Measurements from ENCODE around the gene PCSK2. TPM values are rescaled to one million over a fixed set of nuclear protein-coding genes. Genes with fewer than 3 reads are reported as not detected.

Gene PCSK2
- total RNA-seq, 2 experiments from 2014 or later: not detected

DNA sequence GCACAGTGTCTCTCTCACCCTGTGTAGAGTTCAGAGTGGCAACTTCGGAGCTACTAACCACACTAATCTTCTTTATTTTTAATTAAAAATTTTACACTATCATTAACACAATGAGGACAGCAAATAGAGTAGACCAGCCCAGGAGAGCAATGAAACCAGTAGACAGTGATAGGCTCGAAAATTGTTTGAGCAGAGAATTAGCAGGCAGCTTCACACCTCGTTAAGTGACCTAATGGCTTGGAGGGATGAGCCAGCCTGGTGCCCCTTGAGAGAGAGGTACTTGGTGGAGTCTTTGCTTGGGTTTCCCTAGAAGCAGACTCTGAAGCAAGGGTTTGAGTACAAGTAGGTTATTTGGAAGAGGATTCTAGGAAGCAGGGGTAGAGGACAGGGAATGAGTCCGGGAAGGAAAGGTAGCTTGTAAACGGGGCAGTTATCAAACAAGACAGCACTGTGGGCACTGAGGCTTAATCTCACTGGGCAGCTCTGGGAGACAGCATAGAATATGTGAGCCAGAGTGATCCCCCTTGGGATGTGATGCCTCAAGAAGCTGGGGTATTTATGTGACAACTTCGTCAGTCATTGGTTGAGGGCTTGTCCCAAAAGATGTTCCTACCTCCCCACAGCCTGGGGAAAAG, 146.1 kb downstream of the PCSK2 start:
- Mint-ChIP-seq H3K36me3 (ENCODE audit: low read depth) (no peaks in the 10 kb centered on the region), H3K27ac (no peak overlapping the region), H3K4me3 (no peak overlapping the region), H3K4me1 (no peaks in the 10 kb centered on the region), H3K9me3 (no peaks in the 10 kb centered on the region), H3K27me3 (no peaks in the 10 kb centered on the region)
- ChIA-PET POLR2A (no interaction called here), CTCF (no interaction called here)
- DNase-seq: no peak

DNA sequence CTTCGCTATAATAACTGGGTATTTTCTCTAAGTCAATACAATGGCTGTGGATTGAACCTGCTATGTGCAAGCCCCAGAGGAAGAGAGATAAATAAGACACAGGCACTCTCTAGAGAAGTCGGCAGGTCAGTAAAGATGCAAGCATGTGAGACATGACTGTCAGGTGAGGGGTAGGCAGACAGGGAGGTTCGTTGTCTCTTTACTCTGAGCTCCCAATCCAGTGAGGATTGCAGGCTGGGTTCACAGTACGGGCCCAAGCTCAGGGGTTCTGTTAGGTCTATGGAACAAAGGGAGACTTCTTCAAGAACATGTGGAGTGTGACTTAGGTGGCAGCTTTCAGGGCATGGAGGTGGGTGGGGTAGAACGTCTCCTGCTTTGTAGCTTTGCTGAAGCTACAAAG, 147.2 kb downstream of the PCSK2 start:
- ChIA-PET POLR2A (no interaction called here), CTCF (no interaction called here)
- H3K4me3 Mint-ChIP-seq: no peak overlapping the region
- no peaks in the 10 kb centered on the region for H3K27me3 Mint-ChIP-seq
- H3K9me3 Mint-ChIP-seq: no peaks in the 10 kb centered on the region
- no peak overlapping the region for H3K27ac Mint-ChIP-seq
- H3K36me3 Mint-ChIP-seq (ENCODE audit: low read depth): no peaks in the 10 kb centered on the region
- DNase-seq: no peak
- H3K4me1 Mint-ChIP-seq: no peaks in the 10 kb centered on the region

DNA sequence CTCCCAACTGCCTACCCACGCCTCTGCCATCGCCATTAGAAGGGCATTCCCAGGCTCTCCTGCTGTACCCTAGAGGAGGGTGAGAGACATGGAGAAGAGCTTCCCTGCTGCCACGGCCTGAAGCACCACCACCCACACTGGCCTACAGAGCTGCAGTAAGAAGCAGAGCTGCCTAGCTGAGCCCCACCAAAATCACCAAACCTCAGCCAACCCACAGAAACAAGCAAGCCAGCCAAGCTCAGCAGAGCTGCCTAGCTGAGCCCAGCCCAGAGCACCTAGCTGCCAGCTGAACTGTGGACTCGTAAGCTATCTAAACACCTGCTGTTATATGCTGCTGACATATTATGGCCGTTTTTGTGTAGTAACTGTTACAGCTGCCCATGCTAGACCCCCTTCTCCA, 149.2 kb downstream of the PCSK2 start:
- no peak for DNase-seq
- CTCF ChIA-PET: no interaction called here
- POLR2A ChIA-PET: no interaction called here
- Mint-ChIP-seq H3K4me1 (no peaks in the 10 kb centered on the region), H3K36me3 (ENCODE audit: low read depth) (no peaks in the 10 kb centered on the region), H3K9me3 (no peaks in the 10 kb centered on the region), H3K27ac (no peak overlapping the region), H3K27me3 (no peaks in the 10 kb centered on the region), H3K4me3 (no peak overlapping the region)

DNA sequence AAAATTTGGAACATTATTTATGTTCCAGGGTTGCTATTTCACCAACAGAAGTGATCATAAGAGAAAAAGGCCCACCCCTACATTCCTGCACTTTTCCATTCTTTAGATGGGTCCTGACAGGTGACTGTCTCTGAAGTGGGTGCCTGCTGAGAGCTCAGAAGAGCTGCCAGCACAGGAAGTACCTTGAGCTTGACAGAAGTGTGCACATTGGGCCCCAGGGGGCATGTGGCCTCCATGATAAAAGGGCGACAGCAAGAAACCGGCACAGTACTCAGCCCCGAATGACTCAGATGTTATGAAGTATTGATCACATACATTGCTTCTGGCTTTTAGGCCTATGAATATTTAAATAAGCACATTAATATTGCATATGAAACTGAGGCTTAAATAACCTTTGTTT, 150.4 kb downstream of the PCSK2 start:
- Mint-ChIP-seq H3K4me1 (no peaks in the 10 kb centered on the region), H3K9me3 (no peaks in the 10 kb centered on the region), H3K36me3 (ENCODE audit: low read depth) (no peaks in the 10 kb centered on the region), H3K27me3 (no peaks in the 10 kb centered on the region), H3K4me3 (no peak overlapping the region), H3K27ac (no peak overlapping the region)
- no peak for DNase-seq
- POLR2A ChIA-PET: no interaction called here
- CTCF ChIA-PET: no interaction called here

DNA sequence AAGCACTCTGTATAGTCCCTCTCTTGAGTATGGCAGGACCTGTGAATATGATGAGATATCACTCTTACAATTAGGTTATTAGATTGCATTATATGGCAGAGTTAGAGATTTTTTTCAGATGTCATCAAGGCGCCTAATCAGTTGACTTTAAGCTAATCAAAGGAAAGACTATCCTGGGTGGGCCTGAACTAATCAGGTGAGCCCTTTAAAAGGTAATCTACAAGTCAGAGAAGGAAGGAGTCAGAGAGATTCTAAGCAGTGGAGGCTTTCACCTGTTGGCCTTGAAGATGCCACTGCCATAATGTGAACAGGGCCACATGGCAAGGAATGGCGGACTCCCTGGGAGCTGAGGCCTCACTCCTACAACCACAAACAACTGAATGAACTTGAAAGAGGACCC, 152.8 kb downstream of the PCSK2 start:
- H3K4me1 Mint-ChIP-seq: no peaks in the 10 kb centered on the region
- no peak for DNase-seq

DNA sequence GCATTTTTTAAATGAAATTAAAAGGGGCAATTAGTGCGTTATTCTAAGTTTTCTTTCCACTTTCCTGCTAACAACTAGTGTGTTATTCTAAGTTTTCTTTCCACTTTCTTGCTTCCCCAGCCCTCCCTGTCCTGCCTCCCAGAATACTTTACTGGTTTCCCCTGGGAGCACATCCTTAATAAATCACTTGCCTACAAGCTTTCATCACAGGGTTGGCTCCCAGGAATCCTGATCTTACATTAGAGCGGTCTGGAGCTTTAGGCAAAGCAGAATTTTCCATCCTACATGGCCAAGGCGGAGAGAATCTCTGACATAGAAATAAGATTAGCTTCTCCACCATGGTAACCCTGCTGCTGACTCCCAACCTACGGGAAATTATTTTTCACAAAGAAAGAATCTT, 154.0 kb downstream of the PCSK2 start:
- no peaks in the 10 kb centered on the region for H3K36me3 Mint-ChIP-seq (ENCODE audit: low read depth)
- peaks cover 6% of the 10 kb centered on the region for H3K27me3 Mint-ChIP-seq
- no peaks in the 10 kb centered on the region for H3K4me1 Mint-ChIP-seq
- no peak overlapping the region for H3K4me3 Mint-ChIP-seq
- H3K27ac Mint-ChIP-seq: no peak overlapping the region
- no peak for DNase-seq
- POLR2A ChIA-PET: no interaction called here
- no peaks in the 10 kb centered on the region for H3K9me3 Mint-ChIP-seq
- CTCF ChIA-PET: interaction anchor here (0.7 kb wide), 1 partner anchor 52 kb away, joined by 3 read pairs; no protein-coding TSS in a partner anchor

More for the DNA sequence above, 152.8 kb downstream of the PCSK2 start:
- Mint-ChIP-seq H3K36me3 (ENCODE audit: low read depth) (no peaks in the 10 kb centered on the region), H3K4me3 (no peak overlapping the region), H3K9me3 (no peaks in the 10 kb centered on the region), H3K27ac (no peak overlapping the region), H3K27me3 (no peaks in the 10 kb centered on the region)
- POLR2A ChIA-PET: no interaction called here
- CTCF ChIA-PET: no interaction called here

DNA sequence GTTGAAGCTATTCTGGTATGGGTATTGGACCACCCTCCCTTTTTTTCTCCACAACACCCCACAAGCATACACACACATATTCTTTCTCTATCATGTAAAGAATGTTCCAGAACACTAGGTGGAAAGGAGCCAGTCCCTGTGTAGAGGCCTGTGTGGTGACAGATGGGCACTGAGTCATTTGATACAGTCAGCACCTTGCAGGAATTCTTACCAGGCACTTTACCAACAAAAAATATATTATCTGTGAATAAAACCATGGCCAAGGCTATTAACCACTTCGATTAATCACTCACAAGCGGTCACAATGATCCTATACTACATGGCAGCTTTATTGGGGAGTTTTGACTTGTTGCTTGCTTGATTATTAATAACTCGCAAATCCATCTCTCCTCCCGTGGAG, 154.9 kb downstream of the PCSK2 start:
- ChIA-PET CTCF (no interaction called here), POLR2A (no interaction called here)
- no peak overlapping the region for H3K4me3 Mint-ChIP-seq
- DNase-seq: no peak
- no peaks in the 10 kb centered on the region for H3K4me1 Mint-ChIP-seq
- H3K36me3 Mint-ChIP-seq (ENCODE audit: low read depth): no peaks in the 10 kb centered on the region
- H3K9me3 Mint-ChIP-seq: no peaks in the 10 kb centered on the region
- H3K27me3 Mint-ChIP-seq: peaks cover 9% of the 10 kb centered on the region
- H3K27ac Mint-ChIP-seq: no peak overlapping the region

DNA sequence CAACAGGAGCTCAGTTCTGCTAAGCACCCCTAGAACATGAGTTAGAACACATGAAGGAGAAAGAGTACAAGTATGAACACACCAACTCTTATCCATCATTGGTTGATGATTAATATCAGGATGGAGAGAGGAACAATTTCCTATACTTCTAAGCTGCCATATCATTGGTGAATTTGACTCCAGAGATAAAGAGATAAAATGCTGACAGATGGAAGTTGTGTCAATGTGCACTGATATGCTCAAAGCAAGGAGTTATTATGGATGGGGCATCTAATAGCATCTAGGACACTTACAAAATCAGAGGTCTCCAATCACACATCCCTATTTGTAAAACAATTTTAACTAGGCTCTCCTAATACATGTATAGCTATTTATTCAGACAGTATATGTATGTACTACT, 159.0 kb downstream of the PCSK2 start:
- Mint-ChIP-seq H3K4me1 (no peaks in the 10 kb centered on the region), H3K27me3 (peaks cover 16% of the 10 kb centered on the region), H3K36me3 (ENCODE audit: low read depth) (no peaks in the 10 kb centered on the region), H3K9me3 (no peaks in the 10 kb centered on the region), H3K27ac (no peak overlapping the region), H3K4me3 (no peak overlapping the region)
- ChIA-PET CTCF (no interaction called here), POLR2A (no interaction called here)
- no peak for DNase-seq

DNA sequence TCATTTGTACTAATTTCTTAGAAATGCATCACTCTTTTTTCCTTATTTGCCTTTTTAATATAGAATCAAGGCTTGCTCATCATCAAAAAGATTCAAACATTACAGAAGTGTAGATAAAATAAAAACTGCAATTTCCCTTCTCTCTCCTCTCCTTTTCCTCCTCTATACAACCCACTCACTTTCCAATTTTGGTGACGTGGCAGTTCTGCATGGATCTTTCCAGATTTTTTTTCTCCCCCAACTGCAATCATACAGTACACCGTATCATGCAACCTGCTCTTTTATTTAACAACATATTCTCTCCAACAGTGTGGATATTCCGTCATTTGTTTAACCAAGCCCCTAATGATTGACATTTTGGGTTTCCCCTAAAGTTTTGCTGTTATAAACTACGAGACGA, 163.8 kb downstream of the PCSK2 start:
- no peak for DNase-seq
- H3K4me3 Mint-ChIP-seq: no peak overlapping the region
- peaks cover 17% of the 10 kb centered on the region for H3K27me3 Mint-ChIP-seq
- H3K27ac Mint-ChIP-seq: no peak overlapping the region
- CTCF ChIA-PET: no interaction called here
- POLR2A ChIA-PET: no interaction called here
- no peaks in the 10 kb centered on the region for H3K36me3 Mint-ChIP-seq (ENCODE audit: low read depth)
- no peaks in the 10 kb centered on the region for H3K9me3 Mint-ChIP-seq
- H3K4me1 Mint-ChIP-seq: no peaks in the 10 kb centered on the region

DNA sequence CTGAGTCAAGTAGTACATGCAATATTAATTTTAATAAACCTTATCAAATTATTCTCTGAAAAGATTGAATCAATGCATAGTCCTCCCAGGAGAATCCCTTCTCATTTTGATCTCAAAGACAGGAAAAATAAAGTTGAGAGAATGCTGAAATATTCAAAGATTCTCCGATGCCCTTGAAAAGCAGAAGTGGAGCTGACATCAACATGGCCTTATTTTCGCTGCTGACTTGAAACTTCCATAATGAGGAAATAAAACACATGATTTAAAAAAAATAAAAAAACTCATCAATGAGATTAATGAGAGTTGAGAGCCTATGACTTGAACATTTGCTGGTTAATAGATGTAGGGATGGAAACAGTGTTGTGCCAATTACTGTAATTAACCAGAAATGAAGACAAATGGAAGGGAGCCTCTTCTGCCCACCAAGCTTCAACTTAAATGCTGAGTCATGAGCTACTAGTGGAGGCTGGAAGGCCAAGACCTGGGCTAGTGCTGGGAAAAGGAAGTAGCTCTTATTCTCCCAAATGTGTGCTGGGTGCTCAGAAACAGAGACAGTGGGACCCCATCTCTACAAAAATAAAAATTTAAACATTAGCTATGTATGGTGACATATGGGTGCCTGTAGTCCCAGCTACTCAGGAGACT, 164.4 kb downstream of the PCSK2 start:
- no peak overlapping the region for H3K4me3 Mint-ChIP-seq
- no peaks in the 10 kb centered on the region for H3K9me3 Mint-ChIP-seq
- H3K4me1 Mint-ChIP-seq: no peaks in the 10 kb centered on the region
- no peaks in the 10 kb centered on the region for H3K36me3 Mint-ChIP-seq (ENCODE audit: low read depth)
- H3K27ac Mint-ChIP-seq: no peak overlapping the region
- no peak for DNase-seq
- peaks cover 15% of the 10 kb centered on the region for H3K27me3 Mint-ChIP-seq
- POLR2A ChIA-PET: no interaction called here
- CTCF ChIA-PET: interaction anchor here (0.6 kb wide), 1 partner anchor 570 kb away, joined by 4 read pairs; no protein-coding TSS in a partner anchor

DNA sequence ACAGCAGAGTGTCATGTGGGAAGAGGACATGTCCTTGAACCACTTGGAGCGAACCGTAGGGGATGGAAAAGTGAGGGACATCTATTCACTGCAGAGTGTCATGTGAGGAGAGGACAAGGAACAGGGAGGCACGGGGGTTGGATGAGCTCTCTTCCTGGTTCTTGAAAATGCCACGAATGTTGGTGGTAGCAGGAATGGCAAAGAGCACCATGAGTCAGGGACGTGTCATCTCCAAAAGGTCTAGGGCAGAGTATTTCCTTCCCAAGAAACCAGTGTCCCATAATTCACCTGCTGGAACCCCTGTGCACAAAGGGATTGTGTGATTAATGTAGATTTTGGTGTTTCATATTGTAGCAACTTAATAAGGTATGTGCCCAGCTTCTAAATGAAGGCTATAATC, 167.6 kb downstream of the PCSK2 start:
- Mint-ChIP-seq H3K4me3 (no peak overlapping the region), H3K4me1 (no peaks in the 10 kb centered on the region), H3K27ac (no peak overlapping the region), H3K27me3 (peaks cover 9% of the 10 kb centered on the region), H3K9me3 (no peaks in the 10 kb centered on the region), H3K36me3 (ENCODE audit: low read depth) (no peaks in the 10 kb centered on the region)
- ChIA-PET CTCF (no interaction called here), POLR2A (no interaction called here)
- no peak for DNase-seq

DNA sequence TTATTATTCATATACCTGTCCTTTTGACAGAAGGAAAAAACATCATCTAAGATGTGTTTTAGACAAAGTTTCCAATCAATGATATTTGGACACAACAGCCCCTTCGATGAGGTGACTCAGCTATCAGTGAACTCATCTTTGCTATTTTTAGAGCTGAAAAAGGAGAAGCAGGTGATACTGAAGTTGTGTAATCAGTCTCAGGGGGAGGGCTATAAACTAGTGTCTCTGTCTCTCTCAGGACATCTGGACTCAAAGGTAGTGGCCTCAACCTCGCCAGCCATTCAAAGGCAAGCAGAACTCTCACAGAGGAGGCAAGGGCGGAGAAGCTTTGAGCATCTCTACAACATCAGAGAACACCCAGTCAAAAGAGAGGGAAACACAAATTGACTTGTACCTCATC, 168.9 kb downstream of the PCSK2 start:
- no peaks in the 10 kb centered on the region for H3K36me3 Mint-ChIP-seq (ENCODE audit: low read depth)
- no peaks in the 10 kb centered on the region for H3K4me1 Mint-ChIP-seq
- CTCF ChIA-PET: interaction anchor here (1.0 to 1.1 kb wide), 2 partner anchors 37 to 864 kb away, joined by 3 read pairs; no protein-coding TSS in a partner anchor
- no peak for DNase-seq
- H3K27me3 Mint-ChIP-seq: peaks cover 9% of the 10 kb centered on the region
- POLR2A ChIA-PET: no interaction called here
- H3K9me3 Mint-ChIP-seq: no peaks in the 10 kb centered on the region
- H3K27ac Mint-ChIP-seq: no peak overlapping the region
- H3K4me3 Mint-ChIP-seq: no peak overlapping the region

DNA sequence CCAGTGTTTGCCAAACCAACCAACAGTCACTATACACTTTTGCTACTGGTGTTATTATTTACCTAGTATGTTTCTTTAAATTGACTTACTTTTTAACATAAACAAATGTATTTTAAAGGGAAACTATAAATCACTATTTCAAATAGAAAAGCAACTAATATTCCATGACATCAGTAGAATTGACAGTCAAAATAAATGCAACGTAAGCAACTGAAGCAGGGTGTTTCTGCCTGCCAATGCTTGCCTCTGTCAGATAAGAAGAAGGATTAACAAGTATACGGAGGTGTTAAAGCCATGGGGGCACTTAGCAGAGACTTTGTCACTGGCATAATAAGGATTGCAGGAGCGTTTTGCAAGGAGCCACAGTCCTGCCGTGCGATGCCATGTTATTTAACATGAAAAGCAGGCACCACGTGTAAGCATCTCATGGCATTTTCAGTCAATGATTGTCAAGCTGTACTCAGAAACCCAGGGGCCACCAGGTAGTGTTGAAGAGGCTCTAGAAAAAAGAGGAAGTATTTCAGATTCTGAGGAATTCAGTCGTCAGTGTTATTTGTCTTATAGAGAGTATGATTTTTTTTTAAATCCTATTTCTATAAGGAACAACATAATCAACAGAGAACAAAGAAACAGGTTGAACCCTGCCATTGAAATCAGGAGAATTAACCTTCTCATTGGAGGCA, 172.6 kb downstream of the PCSK2 start:
- H3K9me3 Mint-ChIP-seq: no peaks in the 10 kb centered on the region
- CTCF ChIA-PET: no interaction called here
- POLR2A ChIA-PET: no interaction called here
- H3K4me1 Mint-ChIP-seq: no peaks in the 10 kb centered on the region
- DNase-seq: no peak
- H3K36me3 Mint-ChIP-seq (ENCODE audit: low read depth): no peaks in the 10 kb centered on the region
- peaks cover 3% of the 10 kb centered on the region for H3K27me3 Mint-ChIP-seq
- H3K4me3 Mint-ChIP-seq: no peak overlapping the region
- H3K27ac Mint-ChIP-seq: no peak overlapping the region

DNA sequence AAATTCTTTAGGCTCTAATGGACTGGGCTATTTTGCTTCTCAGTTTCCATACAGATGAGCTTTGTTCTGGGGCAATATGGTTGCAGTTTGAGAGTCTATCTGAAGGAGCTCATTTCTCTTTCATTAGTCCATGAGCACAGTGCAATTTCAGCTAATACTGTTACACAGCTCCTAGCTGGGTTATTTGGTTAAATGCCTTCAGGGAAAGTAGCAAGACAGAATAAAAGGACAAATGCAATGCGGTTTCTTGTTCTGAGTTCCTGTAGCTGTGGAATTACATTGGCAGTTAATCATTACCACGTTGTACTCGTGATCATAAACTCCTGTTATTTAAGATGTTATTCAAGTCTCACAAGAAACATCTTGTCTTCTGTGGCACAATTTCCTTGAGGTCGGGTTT, 176.6 kb downstream of the PCSK2 start:
- ChIA-PET CTCF (interaction anchor here (1.1 kb wide), 1 partner anchor 29 kb away, joined by 3 read pairs; no protein-coding TSS in a partner anchor), POLR2A (no interaction called here)
- Mint-ChIP-seq H3K36me3 (ENCODE audit: low read depth) (no peaks in the 10 kb centered on the region), H3K4me1 (no peaks in the 10 kb centered on the region), H3K27ac (no peak overlapping the region), H3K27me3 (peaks cover 4% of the 10 kb centered on the region), H3K4me3 (no peak overlapping the region), H3K9me3 (no peaks in the 10 kb centered on the region)
- no peak for DNase-seq

Data from activated CD4-positive, alpha-beta memory T cell treated with anti-CD3 and anti-CD28 coated beads, Interleukin-2, amount 10 ng/mL, durations not matched to agents 7 days and 5 days (primary cell).